Measurements from ENCODE around the gene IFT27.

IFT27 gene

GRCh38 chr22:36745301-36745995, 30.5 kb downstream of the IFT27 start:
- H3K27ac ChIP-seq (ENCODE audit: low read depth, low read length): no peak overlapping the region
- H3K9me3 ChIP-seq (ENCODE audit: control insufficient read depth, insufficient read depth, low read length): peaks cover 5% of the 10 kb centered on the region; the same call in 1 of the 2 replicates
- H3K36me3 ChIP-seq (ENCODE audit: control insufficient read depth, low read length): no peaks in the 10 kb centered on the region
- peaks cover 10% of the 10 kb centered on the region for H3K27me3 ChIP-seq (ENCODE audit: control insufficient read depth, low read length)
- H3K4me1 ChIP-seq (ENCODE audit: control insufficient read depth, low read length): peaks cover 3% of the 10 kb centered on the region; the same call in 1 of the 2 replicates
- no peaks in the 10 kb centered on the region for H3K79me2 ChIP-seq (ENCODE audit: control insufficient read depth, low read length)
- no peak overlapping the region for H3K4me2 ChIP-seq (ENCODE audit: low read length)
- no peaks in the 10 kb centered on the region for H3K9me2 ChIP-seq (replicated peaks; ENCODE audit: control insufficient read depth, low read length)
- no peaks in the 10 kb centered on the region for H3F3A ChIP-seq (ENCODE audit: control insufficient read depth, insufficient read depth)
- TF ChIP-seq CTCF (IDR thresholded peaks at IDR 0.05; ENCODE audit: low read depth, low read length, poor library complexity, severe bottlenecking) (no peak), EZH2phosphoT487 (IDR thresholded peaks at IDR 0.05; ENCODE audit: borderline replicate concordance, low read length) (no peak)
- no peaks in the 10 kb centered on the region for H4K20me1 ChIP-seq (ENCODE audit: control insufficient read depth, insufficient read depth, low read depth, low read length)
- H3K4me3 ChIP-seq (ENCODE audit: low read length): no peak overlapping the region

- no peak overlapping the region for H3K4me2 ChIP-seq (ENCODE audit: low read length)
- H3K9me2 ChIP-seq (replicated peaks; ENCODE audit: control insufficient read depth, low read length): no peaks in the 10 kb centered on the region
- H3K79me2 ChIP-seq (ENCODE audit: control insufficient read depth, low read length): no peaks in the 10 kb centered on the region
- H3K27ac ChIP-seq (ENCODE audit: low read depth, low read length): no peak overlapping the region
- H3K36me3 ChIP-seq (ENCODE audit: control insufficient read depth, low read length): no peaks in the 10 kb centered on the region
- peaks cover 5% of the 10 kb centered on the region; the same call in 1 of the 2 replicates for H3K9me3 ChIP-seq (ENCODE audit: control insufficient read depth, insufficient read depth, low read length)
- TF ChIP-seq CTCF (IDR thresholded peaks at IDR 0.05; ENCODE audit: low read depth, low read length, poor library complexity, severe bottlenecking) (no peak), EZH2phosphoT487 (IDR thresholded peaks at IDR 0.05; ENCODE audit: borderline replicate concordance, low read length) (no peak)
- H3F3A ChIP-seq (ENCODE audit: control insufficient read depth, insufficient read depth): no peaks in the 10 kb centered on the region
- peaks cover 10% of the 10 kb centered on the region for H3K27me3 ChIP-seq (ENCODE audit: control insufficient read depth, low read length)
- no peak overlapping the region for H3K4me3 ChIP-seq (ENCODE audit: low read length)
- no peaks in the 10 kb centered on the region for H4K20me1 ChIP-seq (ENCODE audit: control insufficient read depth, insufficient read depth, low read depth, low read length)
- peaks cover 3% of the 10 kb centered on the region; the same call in 1 of the 2 replicates for H3K4me1 ChIP-seq (ENCODE audit: control insufficient read depth, low read length)
Measured at GRCh38 chr22:36744791-36745190, 31.1 kb downstream of the IFT27 start.

- H4K20me1 ChIP-seq (ENCODE audit: control insufficient read depth, insufficient read depth, low read depth, low read length): no peaks in the 10 kb centered on the region
- H3K4me2 ChIP-seq (ENCODE audit: low read length): no peak overlapping the region
- peaks cover 5% of the 10 kb centered on the region; the same call in 1 of the 2 replicates for H3K9me3 ChIP-seq (ENCODE audit: control insufficient read depth, insufficient read depth, low read length)
- H3K27ac ChIP-seq (ENCODE audit: low read depth, low read length): no peak overlapping the region
- no peaks in the 10 kb centered on the region for H3F3A ChIP-seq (ENCODE audit: control insufficient read depth, insufficient read depth)
- H3K27me3 ChIP-seq (ENCODE audit: control insufficient read depth, low read length): peaks cover 10% of the 10 kb centered on the region
- no peaks in the 10 kb centered on the region for H3K79me2 ChIP-seq (ENCODE audit: control insufficient read depth, low read length)
- peaks cover 3% of the 10 kb centered on the region; the same call in 1 of the 2 replicates for H3K4me1 ChIP-seq (ENCODE audit: control insufficient read depth, low read length)
- H3K36me3 ChIP-seq (ENCODE audit: control insufficient read depth, low read length): no peaks in the 10 kb centered on the region
- H3K4me3 ChIP-seq (ENCODE audit: low read length): no peak overlapping the region
- TF ChIP-seq CTCF (IDR thresholded peaks at IDR 0.05; ENCODE audit: low read depth, low read length, poor library complexity, severe bottlenecking) (no peak), EZH2phosphoT487 (IDR thresholded peaks at IDR 0.05; ENCODE audit: borderline replicate concordance, low read length) (no peak)
- no peaks in the 10 kb centered on the region for H3K9me2 ChIP-seq (replicated peaks; ENCODE audit: control insufficient read depth, low read length)
Measured at GRCh38 chr22:36744413-36744765, 31.5 kb downstream of the IFT27 start.

All from DOHH2 (cell line).